Measurements from ENCODE around the gene BRCC3. TPM values are rescaled to one million over a fixed set of nuclear protein-coding genes. Genes with fewer than 3 reads are reported as not detected.

BRCC3 gene
- total and polyA plus RNA-seq, 4 donors = 7.8 to 12.2 (median 10.1) TPM

GRCh38 chrX:155027509-155028066 is 43.7 kb upstream of the BRCC3 start:
- Histone ChIP-seq H3K27ac (ENCODE audit: low read depth in 1 of 2, low read length in 2 of 2) (peak overlapping the region; percentile 83 to 89), H3K36me3 (ENCODE audit: control insufficient read depth in 4 of 4, insufficient read depth in 3 of 4, low read depth in 1 of 4, low read length in 3 of 4) (no peaks in the 10 kb centered on the region), H3K9ac (ENCODE audit: low read depth in 1 of 2, low read length in 2 of 2) (peak overlapping the region; percentile 45 to 79), H3K4me1 (ENCODE audit: control insufficient read depth in 4 of 4, insufficient read depth in 4 of 4, low read length in 3 of 4) (peaks cover 0 to 9% (median 4%) of the 10 kb centered on the region in 4 donors), H3K27me3 (ENCODE audit: control insufficient read depth in 4 of 4, insufficient read depth in 4 of 4, low read length in 3 of 4) (no peaks in the 10 kb centered on the region), H3K4me3 (ENCODE audit: low read depth in 1 of 3, low read length in 3 of 3) (peak overlapping the region; percentile 60 to 81 (median 70)), H3K9me3 (ENCODE audit: control insufficient read depth in 4 of 4, low read length in 3 of 4) (no peaks in the 10 kb centered on the region)
- no peak for DNase-seq (ENCODE audit: low spot score)
- TF ChIP-seq EGR1 (IDR thresholded peaks at IDR 0.05; ENCODE audit: low read depth in 2 of 2) (peak in 1 of 2 donors; percentile 56), JUND (IDR thresholded peaks at IDR 0.05) (no peak), TAF1 (conservative IDR thresholded peaks at IDR 0.05) (peak; percentile 87), YY1 (IDR thresholded peaks at IDR 0.05) (peak; percentile 28)
- under 1% methylated on average over 14 of the region's 14 CpGs for WGBS

- Histone ChIP-seq H3K4me3 (ENCODE audit: low read depth in 1 of 3, low read length in 3 of 3) (peak overlapping the region; percentile 60 to 81 (median 70)), H3K4me1 (ENCODE audit: control insufficient read depth in 4 of 4, insufficient read depth in 4 of 4, low read length in 3 of 4) (peaks cover 0 to 9% (median 4%) of the 10 kb centered on the region in 4 donors), H3K9ac (ENCODE audit: low read depth in 1 of 2, low read length in 2 of 2) (peak overlapping the region in 1 of 2 donors; percentile 79), H3K27me3 (ENCODE audit: control insufficient read depth in 4 of 4, insufficient read depth in 4 of 4, low read length in 3 of 4) (no peaks in the 10 kb centered on the region), H3K27ac (ENCODE audit: low read depth in 1 of 2, low read length in 2 of 2) (peak overlapping the region; percentile 83 to 89), H3K9me3 (ENCODE audit: control insufficient read depth in 4 of 4, low read length in 3 of 4) (no peaks in the 10 kb centered on the region), H3K36me3 (ENCODE audit: control insufficient read depth in 4 of 4, insufficient read depth in 3 of 4, low read depth in 1 of 4, low read length in 3 of 4) (no peaks in the 10 kb centered on the region)
- no peak for DNase-seq (ENCODE audit: low spot score)
- WGBS = 16% methylated on average over 3 of the region's 3 CpGs
- no peak for TF ChIP-seq NR2F2 (IDR thresholded peaks at IDR 0.05)
- no peak for TF ChIP-seq HNF4A (conservative IDR thresholded peaks at IDR 0.05)
- TF ChIP-seq SP1 (IDR thresholded peaks at IDR 0.05) = no peak
- no peak for TF ChIP-seq FOXA1 (IDR thresholded peaks at IDR 0.05)
- TF ChIP-seq REST (IDR thresholded peaks at IDR 0.05) = no peak
- TF ChIP-seq YY1 (IDR thresholded peaks at IDR 0.05) = no peak
- no peak for TF ChIP-seq ATF3 (IDR thresholded peaks at IDR 0.05)
- no peak for TF ChIP-seq ZBTB33 (IDR thresholded peaks at IDR 0.05)
- no peak for TF ChIP-seq RXRA (IDR thresholded peaks at IDR 0.05)
- no peak for TF ChIP-seq CTCF (IDR thresholded peaks at IDR 0.05; ENCODE audit: low read depth, low read length, missing input control)
- TF ChIP-seq TAF1 (conservative IDR thresholded peaks at IDR 0.05) = no peak
- no peak for TF ChIP-seq GABPA (IDR thresholded peaks at IDR 0.05 in 1 of 2, conservative IDR thresholded peaks at IDR 0.05 in 1 of 2)
- TF ChIP-seq EGR1 (IDR thresholded peaks at IDR 0.05; ENCODE audit: low read depth in 2 of 2) = no peak
- no peak for TF ChIP-seq RAD21 (IDR thresholded peaks at IDR 0.05)
These were observed 43.2 kb upstream of the BRCC3 start for GRCh38 chrX:155028129-155028528.

Measured in liver (tissue), 9 donors.